Progenitor cell of endocrine pancreas (in vitro differentiated cells): ENCODE data around the gene OR52K2. TPM values are rescaled to one million over a fixed set of nuclear protein-coding genes. Genes with fewer than 3 reads are reported as not detected.

Source experiments
- DNase-seq: peaks from one replicate; pipeline ENCODE4 v3.0.0; 2021; ENCODE audit warnings: low spot score; ENCODE audit not compliant: unreplicated experiment
- H3K27ac Mint-ChIP-seq: 2 replicates; pipeline ENCODE4 v1.8.0; 2021; ENCODE audit warnings: mild to moderate bottlenecking, moderate library complexity, mixed read lengths
- H3K27me3 Mint-ChIP-seq: 2 replicates; pipeline ENCODE4 v1.8.0; 2021; ENCODE audit warnings: mixed read lengths
- H3K36me3 Mint-ChIP-seq: 2 replicates; pipeline ENCODE4 v1.8.0; 2022; ENCODE audit warnings: mixed read lengths; ENCODE audit not compliant: insufficient read depth
- H3K4me1 Mint-ChIP-seq: 2 replicates; pipeline ENCODE4 v1.8.0; 2021; ENCODE audit warnings: low read depth, mixed read lengths
- H3K4me3 Mint-ChIP-seq: 2 replicates; pipeline ENCODE4 v1.8.0; 2021; ENCODE audit warnings: low read depth, mild to moderate bottlenecking, moderate library complexity, mixed read lengths
- H3K9me3 Mint-ChIP-seq: 2 replicates; pipeline ENCODE4 v1.8.0; 2021; ENCODE audit warnings: low read depth, mixed read lengths
- CTCF ChIP-seq: fragments of 200-600 bp; sonication (generic); IDR thresholded peaks from one replicate; pipeline ENCODE4 v1.5.0; 2021; ENCODE audit warnings: antibody characterized with exemption, mild to moderate bottlenecking; ENCODE audit not compliant: unreplicated experiment
- total RNA-seq: library from RNA; stranded (reverse); gene quantifications from 2 replicates; pipeline ENCODE4 v1.2.1, GENCODE V29; 2021

The OR52K2 gene
- total RNA-seq, 1 donor from 2014 or later, result not detected

GRCh38 chr11:4454021-4454420, 4.9 kb downstream of the OR52K2 start:
- peaks cover 1% of the 10 kb centered on the region for H3K4me1 Mint-ChIP-seq
- H3K36me3 Mint-ChIP-seq, result no peaks in the 10 kb centered on the region
- peaks cover 4% of the 10 kb centered on the region for H3K9me3 Mint-ChIP-seq
- no peaks in the 10 kb centered on the region for H3K27me3 Mint-ChIP-seq
- DNase-seq, result no peak
- H3K4me3 Mint-ChIP-seq, result no peak overlapping the region
- no peak for TF ChIP-seq CTCF
- H3K27ac Mint-ChIP-seq, result no peak overlapping the region

GRCh38 chr11:4455419-4455818, 6.3 kb downstream of the OR52K2 start:
- no peak overlapping the region for H3K27ac Mint-ChIP-seq
- peaks cover 4% of the 10 kb centered on the region for H3K9me3 Mint-ChIP-seq
- no peaks in the 10 kb centered on the region for H3K27me3 Mint-ChIP-seq
- H3K4me1 Mint-ChIP-seq, result peaks cover 9% of the 10 kb centered on the region
- no peak overlapping the region for H3K4me3 Mint-ChIP-seq
- no peak for DNase-seq
- H3K36me3 Mint-ChIP-seq, result no peaks in the 10 kb centered on the region
- TF ChIP-seq CTCF, result no peak

- Mint-ChIP-seq H3K9me3 (peaks cover 14% of the 10 kb centered on the region), H3K36me3 (no peaks in the 10 kb centered on the region), H3K27me3 (no peaks in the 10 kb centered on the region), H3K27ac (no peak overlapping the region), H3K4me1 (peaks cover 14% of the 10 kb centered on the region), H3K4me3 (no peak overlapping the region)
- no peak for DNase-seq
- TF ChIP-seq CTCF, result no peak
Measured at GRCh38 chr11:4459500-4459899, 10.4 kb downstream of the OR52K2 start.

GRCh38 chr11:4460151-4460550, 11.1 kb downstream of the OR52K2 start:
- H3K36me3 Mint-ChIP-seq, result no peaks in the 10 kb centered on the region
- DNase-seq, result no peak
- H3K27ac Mint-ChIP-seq, result no peak overlapping the region
- H3K4me1 Mint-ChIP-seq, result peaks cover 14% of the 10 kb centered on the region
- H3K27me3 Mint-ChIP-seq, result no peaks in the 10 kb centered on the region
- TF ChIP-seq CTCF, result no peak
- peaks cover 15% of the 10 kb centered on the region for H3K9me3 Mint-ChIP-seq
- H3K4me3 Mint-ChIP-seq, result no peak overlapping the region

GRCh38 chr11:4464216-4465159, 15.4 kb downstream of the OR52K2 start:
- Mint-ChIP-seq H3K27me3 (no peaks in the 10 kb centered on the region), H3K4me1 (peaks cover 15% of the 10 kb centered on the region), H3K36me3 (no peaks in the 10 kb centered on the region), H3K4me3 (no peak overlapping the region), H3K27ac (no peak overlapping the region), H3K9me3 (peaks cover 15% of the 10 kb centered on the region)
- no peak for DNase-seq
- TF ChIP-seq CTCF, result no peak
